Measurements from ENCODE around the gene SLC44A3. TPM values are rescaled to one million over a fixed set of nuclear protein-coding genes. Genes with fewer than 3 reads are reported as not detected.

SLC44A3 gene
- total and polyA plus RNA-seq, 2 of the 13 experiments (the other 11 are each of a cell fraction or from before 2014, with no cell fraction given): 6.8 to 14.1 TPM

DNA sequence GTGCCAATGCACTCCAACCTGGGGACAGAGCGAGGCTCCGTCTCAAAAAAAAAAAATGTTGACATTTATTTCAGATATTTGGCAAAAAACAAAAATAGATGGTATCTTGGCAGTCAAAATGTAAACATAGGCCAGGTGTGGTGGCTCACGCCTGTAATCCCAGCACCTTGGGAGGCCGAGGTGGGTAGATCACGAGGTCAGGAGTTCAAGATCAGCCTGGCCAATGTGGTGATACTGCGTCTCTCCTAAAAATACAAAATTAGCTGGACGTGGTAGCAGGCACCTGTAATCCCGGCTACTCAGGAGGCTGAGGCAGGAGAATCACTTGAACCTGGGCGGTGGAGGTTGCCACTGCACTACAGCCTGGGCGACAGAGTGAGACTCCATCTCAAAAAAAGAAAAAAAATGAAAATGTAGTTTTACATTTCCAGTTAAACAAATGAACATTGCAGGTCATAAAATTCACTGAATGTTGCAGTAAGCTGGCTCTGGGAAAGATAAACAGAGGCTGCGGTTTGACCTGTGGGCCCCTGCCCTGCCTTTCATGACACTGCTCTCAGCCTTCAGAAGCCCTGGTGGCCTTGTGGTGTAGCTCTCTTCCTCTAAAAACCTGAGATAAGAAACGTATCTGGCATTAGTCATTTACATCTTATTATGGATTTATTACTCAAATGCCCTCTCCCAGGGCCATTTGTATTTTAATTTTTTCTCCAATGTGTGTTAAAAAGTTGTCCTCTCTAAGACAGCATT is 12.2 kb upstream of the SLC44A3 start (continued):
- TF ChIP-seq CENPX (CRISPR knock-in tag; IDR thresholded peaks at IDR 0.05): no peak
- TF ChIP-seq, protein P1, sequence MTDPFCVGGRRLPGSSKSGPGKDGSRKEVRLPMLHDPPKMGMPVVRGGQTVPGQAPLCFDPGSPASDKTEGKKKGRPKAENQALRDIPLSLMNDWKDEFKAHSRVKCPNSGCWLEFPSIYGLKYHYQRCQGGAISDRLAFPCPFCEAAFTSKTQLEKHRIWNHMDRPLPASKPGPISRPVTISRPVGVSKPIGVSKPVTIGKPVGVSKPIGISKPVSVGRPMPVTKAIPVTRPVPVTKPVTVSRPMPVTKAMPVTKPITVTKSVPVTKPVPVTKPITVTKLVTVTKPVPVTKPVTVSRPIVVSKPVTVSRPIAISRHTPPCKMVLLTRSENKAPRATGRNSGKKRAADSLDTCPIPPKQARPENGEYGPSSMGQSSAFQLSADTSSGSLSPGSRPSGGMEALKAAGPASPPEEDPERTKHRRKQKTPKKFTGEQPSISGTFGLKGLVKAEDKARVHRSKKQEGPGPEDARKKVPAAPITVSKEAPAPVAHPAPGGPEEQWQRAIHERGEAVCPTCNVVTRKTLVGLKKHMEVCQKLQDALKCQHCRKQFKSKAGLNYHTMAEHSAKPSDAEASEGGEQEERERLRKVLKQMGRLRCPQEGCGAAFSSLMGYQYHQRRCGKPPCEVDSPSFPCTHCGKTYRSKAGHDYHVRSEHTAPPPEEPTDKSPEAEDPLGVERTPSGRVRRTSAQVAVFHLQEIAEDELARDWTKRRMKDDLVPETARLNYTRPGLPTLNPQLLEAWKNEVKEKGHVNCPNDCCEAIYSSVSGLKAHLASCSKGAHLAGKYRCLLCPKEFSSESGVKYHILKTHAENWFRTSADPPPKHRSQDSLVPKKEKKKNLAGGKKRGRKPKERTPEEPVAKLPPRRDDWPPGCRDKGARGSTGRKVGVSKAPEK (CRISPR knock-in tag; IDR thresholded peaks at IDR 0.05; ENCODE audit: borderline replicate concordance): no peak
- no peak for TF ChIP-seq HHEX (CRISPR knock-in tag; IDR thresholded peaks at IDR 0.05)
- TF ChIP-seq, protein P2, sequence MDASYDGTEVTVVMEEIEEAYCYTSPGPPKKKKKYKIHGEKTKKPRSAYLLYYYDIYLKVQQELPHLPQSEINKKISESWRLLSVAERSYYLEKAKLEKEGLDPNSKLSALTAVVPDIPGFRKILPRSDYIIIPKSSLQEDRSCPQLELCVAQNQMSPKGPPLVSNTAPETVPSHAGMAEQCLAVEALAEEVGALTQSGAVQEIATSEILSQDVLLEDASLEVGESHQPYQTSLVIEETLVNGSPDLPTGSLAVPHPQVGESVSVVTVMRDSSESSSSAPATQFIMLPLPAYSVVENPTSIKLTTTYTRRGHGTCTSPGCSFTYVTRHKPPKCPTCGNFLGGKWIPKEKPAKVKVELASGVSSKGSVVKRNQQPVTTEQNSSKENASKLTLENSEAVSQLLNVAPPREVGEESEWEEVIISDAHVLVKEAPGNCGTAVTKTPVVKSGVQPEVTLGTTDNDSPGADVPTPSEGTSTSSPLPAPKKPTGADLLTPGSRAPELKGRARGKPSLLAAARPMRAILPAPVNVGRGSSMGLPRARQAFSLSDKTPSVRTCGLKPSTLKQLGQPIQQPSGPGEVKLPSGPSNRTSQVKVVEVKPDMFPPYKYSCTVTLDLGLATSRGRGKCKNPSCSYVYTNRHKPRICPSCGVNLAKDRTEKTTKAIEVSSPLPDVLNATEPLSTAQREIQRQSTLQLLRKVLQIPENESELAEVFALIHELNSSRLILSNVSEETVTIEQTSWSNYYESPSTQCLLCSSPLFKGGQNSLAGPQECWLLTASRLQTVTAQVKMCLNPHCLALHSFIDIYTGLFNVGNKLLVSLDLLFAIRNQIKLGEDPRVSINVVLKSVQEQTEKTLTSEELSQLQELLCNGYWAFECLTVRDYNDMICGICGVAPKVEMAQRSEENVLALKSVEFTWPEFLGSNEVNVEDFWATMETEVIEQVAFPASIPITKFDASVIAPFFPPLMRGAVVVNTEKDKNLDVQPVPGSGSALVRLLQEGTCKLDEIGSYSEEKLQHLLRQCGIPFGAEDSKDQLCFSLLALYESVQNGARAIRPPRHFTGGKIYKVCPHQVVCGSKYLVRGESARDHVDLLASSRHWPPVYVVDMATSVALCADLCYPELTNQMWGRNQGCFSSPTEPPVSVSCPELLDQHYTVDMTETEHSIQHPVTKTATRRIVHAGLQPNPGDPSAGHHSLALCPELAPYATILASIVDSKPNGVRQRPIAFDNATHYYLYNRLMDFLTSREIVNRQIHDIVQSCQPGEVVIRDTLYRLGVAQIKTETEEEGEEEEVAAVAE (CRISPR knock-in tag; IDR thresholded peaks at IDR 0.05; ENCODE audit: borderline replicate concordance): no peak
- TF ChIP-seq ZNF75D (CRISPR knock-in tag; IDR thresholded peaks at IDR 0.05; ENCODE audit: borderline replicate concordance): no peak
- TF ChIP-seq SALL2 (CRISPR knock-in tag; IDR thresholded peaks at IDR 0.05): no peak
- no peak for TF ChIP-seq ZSCAN12 (CRISPR knock-in tag; IDR thresholded peaks at IDR 0.05)
- TF ChIP-seq NR1H2 (CRISPR knock-in tag; IDR thresholded peaks at IDR 0.05; ENCODE audit: borderline replicate concordance, low read depth): no peak
- TF ChIP-seq, protein P3, sequence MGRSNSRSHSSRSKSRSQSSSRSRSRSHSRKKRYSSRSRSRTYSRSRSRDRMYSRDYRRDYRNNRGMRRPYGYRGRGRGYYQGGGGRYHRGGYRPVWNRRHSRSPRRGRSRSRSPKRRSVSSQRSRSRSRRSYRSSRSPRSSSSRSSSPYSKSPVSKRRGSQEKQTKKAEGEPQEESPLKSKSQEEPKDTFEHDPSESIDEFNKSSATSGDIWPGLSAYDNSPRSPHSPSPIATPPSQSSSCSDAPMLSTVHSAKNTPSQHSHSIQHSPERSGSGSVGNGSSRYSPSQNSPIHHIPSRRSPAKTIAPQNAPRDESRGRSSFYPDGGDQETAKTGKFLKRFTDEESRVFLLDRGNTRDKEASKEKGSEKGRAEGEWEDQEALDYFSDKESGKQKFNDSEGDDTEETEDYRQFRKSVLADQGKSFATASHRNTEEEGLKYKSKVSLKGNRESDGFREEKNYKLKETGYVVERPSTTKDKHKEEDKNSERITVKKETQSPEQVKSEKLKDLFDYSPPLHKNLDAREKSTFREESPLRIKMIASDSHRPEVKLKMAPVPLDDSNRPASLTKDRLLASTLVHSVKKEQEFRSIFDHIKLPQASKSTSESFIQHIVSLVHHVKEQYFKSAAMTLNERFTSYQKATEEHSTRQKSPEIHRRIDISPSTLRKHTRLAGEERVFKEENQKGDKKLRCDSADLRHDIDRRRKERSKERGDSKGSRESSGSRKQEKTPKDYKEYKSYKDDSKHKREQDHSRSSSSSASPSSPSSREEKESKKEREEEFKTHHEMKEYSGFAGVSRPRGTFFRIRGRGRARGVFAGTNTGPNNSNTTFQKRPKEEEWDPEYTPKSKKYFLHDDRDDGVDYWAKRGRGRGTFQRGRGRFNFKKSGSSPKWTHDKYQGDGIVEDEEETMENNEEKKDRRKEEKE (IDR thresholded peaks at IDR 0.05): no peak
- TF ChIP-seq ESRRA (CRISPR knock-in tag; IDR thresholded peaks at IDR 0.05; ENCODE audit: low read depth): no peak
- TF ChIP-seq, protein P4, sequence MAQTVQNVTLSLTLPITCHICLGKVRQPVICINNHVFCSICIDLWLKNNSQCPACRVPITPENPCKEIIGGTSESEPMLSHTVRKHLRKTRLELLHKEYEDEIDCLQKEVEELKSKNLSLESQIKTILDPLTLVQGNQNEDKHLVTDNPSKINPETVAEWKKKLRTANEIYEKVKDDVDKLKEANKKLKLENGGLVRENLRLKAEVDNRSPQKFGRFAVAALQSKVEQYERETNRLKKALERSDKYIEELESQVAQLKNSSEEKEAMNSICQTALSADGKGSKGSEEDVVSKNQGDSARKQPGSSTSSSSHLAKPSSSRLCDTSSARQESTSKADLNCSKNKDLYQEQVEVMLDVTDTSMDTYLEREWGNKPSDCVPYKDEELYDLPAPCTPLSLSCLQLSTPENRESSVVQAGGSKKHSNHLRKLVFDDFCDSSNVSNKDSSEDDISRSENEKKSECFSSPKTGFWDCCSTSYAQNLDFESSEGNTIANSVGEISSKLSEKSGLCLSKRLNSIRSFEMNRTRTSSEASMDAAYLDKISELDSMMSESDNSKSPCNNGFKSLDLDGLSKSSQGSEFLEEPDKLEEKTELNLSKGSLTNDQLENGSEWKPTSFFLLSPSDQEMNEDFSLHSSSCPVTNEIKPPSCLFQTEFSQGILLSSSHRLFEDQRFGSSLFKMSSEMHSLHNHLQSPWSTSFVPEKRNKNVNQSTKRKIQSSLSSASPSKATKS (CRISPR knock-in tag; IDR thresholded peaks at IDR 0.05): no peak
- no peak for TF ChIP-seq ZNF773 (CRISPR knock-in tag; IDR thresholded peaks at IDR 0.05; ENCODE audit: borderline replicate concordance)
- no peak for TF ChIP-seq ZNF546 (CRISPR knock-in tag; conservative IDR thresholded peaks at IDR 0.05)
- TF ChIP-seq RCOR2 (CRISPR knock-in tag; IDR thresholded peaks at IDR 0.05): no peak
- TF ChIP-seq, protein P5, sequence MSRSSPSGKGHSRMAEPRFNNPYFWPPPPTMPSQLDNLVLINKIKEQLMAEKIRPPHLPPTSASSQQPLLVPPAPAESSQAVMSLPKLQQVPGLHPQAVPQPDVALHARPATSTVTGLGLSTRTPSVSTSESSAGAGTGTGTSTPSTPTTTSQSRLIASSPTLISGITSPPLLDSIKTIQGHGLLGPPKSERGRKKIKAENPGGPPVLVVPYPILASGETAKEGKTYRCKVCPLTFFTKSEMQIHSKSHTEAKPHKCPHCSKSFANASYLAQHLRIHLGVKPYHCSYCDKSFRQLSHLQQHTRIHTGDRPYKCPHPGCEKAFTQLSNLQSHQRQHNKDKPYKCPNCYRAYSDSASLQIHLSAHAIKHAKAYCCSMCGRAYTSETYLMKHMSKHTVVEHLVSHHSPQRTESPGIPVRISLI (CRISPR knock-in tag; IDR thresholded peaks at IDR 0.05; ENCODE audit: borderline replicate concordance): no peak

Measured in HepG2 (cell line).